Bone marrow (tissue), 2 donors: ENCODE measurements around the gene NEK1.
"Not testable (repeated sequence)": the region's sequence is repeated elsewhere in the genome, so short reads cannot be mapped to it uniquely, and the experiment has no call there.

Experiments used
- DNase-seq, 2 donors: peaks; one replicate each; lab custom pipeline; 2025; lab: John Stamatoyannopoulos, UW

NEK1 gene

GRCh38 chr4:169499907-169500306, 112.5 kb downstream of the NEK1 start:
- not testable (repeated sequence) for DNase-seq

GRCh38 chr4:169494234-169494633, 118.1 kb downstream of the NEK1 start:
- not testable (repeated sequence) for DNase-seq

GRCh38 chr4:169493164-169493524, 119.2 kb downstream of the NEK1 start:
- DNase-seq, result no peak

- peak; percentile 9 to 31 for DNase-seq
These were observed 119.8 kb downstream of the NEK1 start for GRCh38 chr4:169492436-169493163.

- no peak for DNase-seq
These were observed 121.2 kb downstream of the NEK1 start for GRCh38 chr4:169491211-169491610.

- DNase-seq, result no peak
These were observed 123.1 kb downstream of the NEK1 start for GRCh38 chr4:169489306-169489705.

- DNase-seq, result peak in 1 of 2 donors; percentile 16
These were observed 126.3 kb downstream of the NEK1 start for GRCh38 chr4:169485791-169486742.

- no peak for DNase-seq
These were observed 127.3 kb downstream of the NEK1 start for GRCh38 chr4:169485086-169485485.

- DNase-seq, result no peak
These were observed 127.9 kb downstream of the NEK1 start for GRCh38 chr4:169484485-169484884.

GRCh38 chr4:169464080-169464479, 148.3 kb downstream of the NEK1 start:
- no peak for DNase-seq

- no peak for DNase-seq
These were observed 152.3 kb downstream of the NEK1 start for GRCh38 chr4:169460081-169460480.

- no peak for DNase-seq
These were observed 153.8 kb downstream of the NEK1 start for GRCh38 chr4:169458575-169458974.

- not testable (repeated sequence) for DNase-seq
These were observed 159.7 kb downstream of the NEK1 start for GRCh38 chr4:169452644-169453043.

GRCh38 chr4:169448935-169449334, 163.4 kb downstream of the NEK1 start:
- DNase-seq, result not testable (repeated sequence)

GRCh38 chr4:169446824-169447223, 165.6 kb downstream of the NEK1 start:
- no peak for DNase-seq

- no peak for DNase-seq
These were observed 168.6 kb downstream of the NEK1 start for GRCh38 chr4:169443748-169444147.

- no peak for DNase-seq
These were observed 171.9 kb downstream of the NEK1 start for GRCh38 chr4:169440446-169440845.

GRCh38 chr4:169439244-169439643, 173.1 kb downstream of the NEK1 start:
- no peak for DNase-seq

GRCh38 chr4:169438057-169438480, 174.3 kb downstream of the NEK1 start:
- DNase-seq, result no peak

- no peak for DNase-seq
These were observed 174.9 kb downstream of the NEK1 start for GRCh38 chr4:169437299-169438047.

- DNase-seq, result no peak
These were observed 175.6 kb downstream of the NEK1 start for GRCh38 chr4:169436734-169437133.

GRCh38 chr4:169428376-169428775, 184.0 kb downstream of the NEK1 start:
- DNase-seq, result no peak
